Germinal center (tissue), 1 donor: ENCODE results near the gene DDIT3.
A peak's percentile ranks its signal among the peaks of the same experiment; 100 is the strongest.
"Not testable (repeated sequence)": the region's sequence is repeated elsewhere in the genome, so short reads cannot be mapped to it uniquely, and the experiment has no call there.

Source experiments
- DNase-seq: peaks from one replicate; pipeline ENCODE4 v3.0.0; 2012; ENCODE audit warnings: mixed read lengths, low spot score

DDIT3 gene, protein sequence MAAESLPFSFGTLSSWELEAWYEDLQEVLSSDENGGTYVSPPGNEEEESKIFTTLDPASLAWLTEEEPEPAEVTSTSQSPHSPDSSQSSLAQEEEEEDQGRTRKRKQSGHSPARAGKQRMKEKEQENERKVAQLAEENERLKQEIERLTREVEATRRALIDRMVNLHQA

GRCh38 chr12:57520053-57520818 is at the start of gene DDIT3:
TSS of gene DDIT3 (minus strand) at chr12:57520514. CDS start at chr12:57517406, 3,108 bp downstream.
- DNase-seq = peak; percentile 96

GRCh38 chr12:57569858-57570257 is 49.5 kb upstream of the DDIT3 start:
- no peak for DNase-seq

- DNase-seq = no peak
Measured at GRCh38 chr12:57568838-57569237, 48.5 kb upstream of the DDIT3 start.

- no peak for DNase-seq
Measured at GRCh38 chr12:57564178-57564740, 43.9 kb upstream of the DDIT3 start.

DNA sequence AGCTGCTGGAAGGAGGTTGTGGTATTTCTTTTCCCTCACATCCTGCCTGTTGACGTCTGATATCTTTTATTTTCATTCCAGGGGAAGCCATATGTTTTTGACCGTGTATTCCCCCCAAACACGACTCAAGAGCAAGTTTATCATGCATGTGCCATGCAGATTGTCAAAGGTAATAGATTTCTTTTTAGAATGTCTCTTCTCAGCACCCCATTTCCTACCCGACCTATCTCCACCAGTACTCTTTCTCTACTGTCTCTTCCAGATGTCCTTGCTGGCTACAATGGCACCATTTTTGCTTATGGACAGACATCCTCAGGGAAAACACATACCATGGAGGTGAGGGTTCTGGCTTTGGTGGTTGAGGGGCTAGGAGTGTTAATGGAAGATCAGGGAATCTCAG is 43.0 kb upstream of the DDIT3 start:
- DNase-seq = no peak

- not testable (repeated sequence) for DNase-seq
Measured at GRCh38 chr12:57561117-57561516, 40.8 kb upstream of the DDIT3 start.

DNA sequence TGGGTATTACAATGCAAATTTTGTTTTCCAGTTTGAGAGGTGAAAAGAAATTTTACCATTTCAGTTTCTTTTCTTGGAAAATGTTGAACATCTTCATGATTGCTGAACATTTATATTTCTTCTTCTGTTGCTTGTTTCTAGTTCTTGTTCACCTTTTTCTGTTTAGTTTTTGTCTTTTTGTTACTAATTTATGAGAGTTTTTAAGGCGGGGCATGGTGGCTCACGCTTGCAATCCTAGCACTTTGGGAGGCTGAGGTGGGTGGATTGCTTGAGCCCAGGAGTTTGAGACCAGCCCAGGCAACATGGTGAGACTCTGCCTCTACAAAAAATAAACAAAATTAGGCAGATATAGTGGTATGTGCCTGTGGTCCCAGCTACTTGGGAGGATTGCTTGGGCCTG is 40.2 kb upstream of the DDIT3 start:
- no peak for DNase-seq

DNA sequence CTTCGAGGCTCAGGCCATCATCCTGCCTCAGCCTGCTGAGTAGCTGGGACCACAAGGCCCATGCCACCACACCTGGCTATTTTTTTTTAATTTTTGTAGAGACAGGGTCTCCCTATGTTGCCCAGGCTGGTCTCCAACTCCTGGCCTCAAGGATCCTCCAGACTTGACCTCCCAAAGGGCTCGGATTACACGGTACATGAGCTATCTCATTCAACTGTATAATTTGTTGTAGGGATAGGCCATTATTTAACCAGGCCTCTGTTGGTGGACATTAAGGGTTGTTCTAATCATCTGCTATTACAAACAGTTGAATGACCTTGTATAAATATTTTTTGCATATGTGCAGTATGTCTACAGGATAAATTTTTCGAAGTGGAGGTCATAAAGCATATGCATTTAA is 38.5 kb upstream of the DDIT3 start:
- DNase-seq = no peak

DNA sequence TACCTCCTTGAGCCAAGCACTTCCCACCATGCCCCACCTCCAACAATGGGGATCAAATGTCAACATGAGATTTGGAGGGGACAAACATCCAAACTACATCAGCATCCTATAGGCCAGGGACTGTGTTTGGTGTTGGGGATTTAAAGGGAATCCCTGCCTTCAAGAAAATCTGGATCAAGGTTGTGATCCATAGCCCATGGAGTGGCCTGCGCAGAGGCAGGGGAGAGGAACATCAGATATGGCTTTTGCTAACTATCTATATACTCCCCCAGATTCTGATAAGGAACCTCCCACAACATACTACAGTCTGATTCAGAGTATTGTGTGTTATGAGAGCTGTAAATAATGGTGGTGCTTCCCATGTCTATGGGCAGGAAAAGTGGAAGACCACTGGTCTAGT is 34.6 kb upstream of the DDIT3 start:
- DNase-seq = no peak

DNA sequence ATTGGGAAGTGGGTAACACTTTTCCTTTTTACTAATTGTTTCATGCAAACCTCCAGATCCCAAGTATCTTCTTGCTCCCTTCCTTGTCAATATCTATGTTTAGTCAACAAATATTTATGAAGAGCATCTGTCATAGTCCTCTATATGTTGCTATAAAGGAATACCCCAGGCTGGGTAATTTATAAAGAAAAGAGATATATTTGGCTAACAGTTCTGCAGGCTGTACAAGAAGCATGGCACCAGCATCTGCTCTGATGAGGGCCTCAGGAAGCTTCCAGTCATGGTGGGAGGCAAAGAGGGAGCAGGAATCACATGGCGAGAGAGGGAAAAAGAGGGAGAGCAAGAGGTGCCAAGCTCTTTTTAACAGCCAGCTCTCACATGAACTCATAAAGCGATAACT is 34.1 kb upstream of the DDIT3 start:
- no peak for DNase-seq

- DNase-seq = no peak
Measured at GRCh38 chr12:57553343-57554202, 33.3 kb upstream of the DDIT3 start.

GRCh38 chr12:57552835-57553313 is 32.6 kb upstream of the DDIT3 start:
- no peak for DNase-seq

GRCh38 chr12:57552306-57552651 is 32.0 kb upstream of the DDIT3 start:
- no peak for DNase-seq

GRCh38 chr12:57551637-57552305 is 31.5 kb upstream of the DDIT3 start:
- no peak for DNase-seq

- DNase-seq = no peak
Measured at GRCh38 chr12:57550641-57551549, 30.6 kb upstream of the DDIT3 start.

GRCh38 chr12:57549909-57550640 is 29.8 kb upstream of the DDIT3 start, which contains the start of gene KIF5A:
TSS of gene KIF5A (plus strand) at chr12:57550044. CDS start at chr12:57550272, 228 bp downstream.
- peak; percentile 81 for DNase-seq

- peak; percentile 19 for DNase-seq
Measured at GRCh38 chr12:57549203-57549908, 29.0 kb upstream of the DDIT3 start.

- DNase-seq = no peak
Measured at GRCh38 chr12:57548488-57548887, 28.2 kb upstream of the DDIT3 start.

- DNase-seq = no peak
Measured at GRCh38 chr12:57548013-57548315, 27.6 kb upstream of the DDIT3 start.
